HG02885 (cell line): Measurements from ENCODE around the gene EHD4.

Experiments used
- ATAC-seq: cut with Tn5 transposase; IDR thresholded peaks from one replicate; pipeline ENCODE4 v1.9.1; 2021; ENCODE audit warnings: mild to moderate bottlenecking; ENCODE audit not compliant: unreplicated experiment, poor library complexity

The EHD4 gene

DNA sequence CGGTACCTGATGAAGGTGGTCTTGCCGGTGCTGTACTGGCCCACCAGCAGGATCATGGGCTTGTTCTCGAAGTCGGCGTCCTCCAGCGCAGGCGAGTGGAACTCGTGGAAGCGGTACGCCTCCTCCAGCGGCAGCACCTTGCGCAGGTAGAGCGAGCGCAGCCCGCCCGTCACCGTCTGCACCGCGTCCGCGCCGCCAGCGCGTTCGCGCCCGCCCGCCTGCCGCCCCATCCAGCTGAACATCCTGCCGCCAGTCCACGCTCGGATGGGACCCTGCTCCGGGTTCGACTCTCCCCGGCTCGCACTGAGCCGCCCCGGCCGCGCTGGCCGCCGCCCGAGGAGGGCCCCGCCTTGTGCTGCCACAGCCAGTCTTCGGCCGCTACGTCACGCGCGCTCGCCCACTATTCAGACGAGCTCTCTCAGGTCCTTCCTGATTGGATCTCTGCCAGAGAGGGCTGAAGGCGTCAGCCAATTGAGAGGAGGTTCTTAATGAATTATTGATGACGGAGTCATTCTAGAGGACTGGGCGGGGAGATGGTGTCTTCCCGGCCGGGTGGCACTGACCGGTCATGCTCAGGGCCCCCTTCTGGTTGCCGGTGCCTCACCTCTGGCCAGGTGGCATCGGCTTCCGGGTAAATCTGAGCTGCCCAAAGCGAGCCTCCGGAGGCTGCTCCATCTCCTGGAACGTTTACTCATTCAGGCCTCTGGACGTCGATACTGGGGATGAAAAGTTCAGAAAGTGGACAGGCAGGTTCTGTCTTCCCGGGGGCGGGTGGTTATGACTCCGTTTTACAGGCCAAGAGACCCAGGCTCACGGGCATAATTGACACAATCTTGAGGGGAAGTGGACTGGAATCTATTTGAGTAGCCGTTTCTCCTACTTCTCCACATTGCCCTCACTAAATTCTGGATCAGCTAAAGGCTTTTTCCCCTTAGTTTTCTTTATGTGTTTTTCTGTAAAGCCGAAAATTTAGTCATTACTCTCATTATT lies at the start of gene EHD4:
Gene EHD4 (minus strand): TSS at position 305 of the 990 bp plus-strand sequence. CDS start 63 bp downstream, at position 242.
- ATAC-seq = peak; percentile 83

DNA sequence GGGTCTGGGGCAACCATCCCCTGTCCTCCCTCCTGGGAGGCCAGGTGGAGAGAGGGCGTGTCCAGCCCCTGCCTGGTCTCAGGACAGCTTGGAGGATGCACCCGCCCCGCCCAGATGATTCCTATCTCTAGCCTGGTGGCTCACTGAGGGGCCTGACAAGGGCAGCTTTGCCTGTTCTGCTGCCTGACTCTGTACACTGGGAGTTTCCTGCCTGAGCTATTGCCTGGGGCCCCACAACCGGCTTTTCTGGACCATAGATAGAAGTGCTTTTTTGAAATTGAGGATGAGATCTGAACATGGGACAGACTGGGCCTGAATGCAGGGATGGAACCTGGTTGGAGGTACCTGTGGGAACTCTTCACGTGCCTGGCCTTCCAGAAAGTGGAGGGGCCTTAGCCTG lies 49.2 kb upstream of the EHD4 start:
- ATAC-seq = no peak

DNA sequence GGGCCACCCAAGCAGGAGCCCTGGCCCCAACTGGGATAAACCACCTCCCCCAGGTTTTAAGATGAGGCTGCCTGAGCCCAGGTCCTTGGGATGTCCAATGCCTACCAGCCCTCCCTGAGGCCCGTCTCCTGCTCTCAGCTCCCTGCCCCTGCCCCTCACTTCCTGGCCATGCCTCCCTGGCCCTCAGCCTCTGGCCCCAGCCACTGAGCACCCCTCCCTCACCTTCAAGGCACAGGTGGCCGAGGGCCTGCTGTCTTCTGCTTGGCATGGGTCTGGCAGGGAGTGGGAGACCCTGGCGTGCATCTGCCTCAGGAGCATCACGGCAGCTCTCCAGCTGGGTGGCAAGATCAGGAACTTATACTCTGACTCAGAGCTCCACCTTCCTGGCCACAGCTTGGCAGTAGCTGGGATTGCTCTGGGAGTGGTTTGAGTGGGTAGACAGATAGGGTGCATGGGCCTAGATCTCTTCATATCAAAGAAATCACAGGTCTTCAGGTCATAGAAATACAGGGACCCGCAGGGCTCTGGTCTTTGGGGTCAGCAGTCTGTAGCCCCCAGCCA lies 48.4 kb upstream of the EHD4 start, which contains the start of gene PLA2G4E:
Gene PLA2G4E (minus strand): TSS at position 330 of the 561 bp plus-strand sequence. CDS start 12 bp downstream, at position 318.
- no peak for ATAC-seq

DNA sequence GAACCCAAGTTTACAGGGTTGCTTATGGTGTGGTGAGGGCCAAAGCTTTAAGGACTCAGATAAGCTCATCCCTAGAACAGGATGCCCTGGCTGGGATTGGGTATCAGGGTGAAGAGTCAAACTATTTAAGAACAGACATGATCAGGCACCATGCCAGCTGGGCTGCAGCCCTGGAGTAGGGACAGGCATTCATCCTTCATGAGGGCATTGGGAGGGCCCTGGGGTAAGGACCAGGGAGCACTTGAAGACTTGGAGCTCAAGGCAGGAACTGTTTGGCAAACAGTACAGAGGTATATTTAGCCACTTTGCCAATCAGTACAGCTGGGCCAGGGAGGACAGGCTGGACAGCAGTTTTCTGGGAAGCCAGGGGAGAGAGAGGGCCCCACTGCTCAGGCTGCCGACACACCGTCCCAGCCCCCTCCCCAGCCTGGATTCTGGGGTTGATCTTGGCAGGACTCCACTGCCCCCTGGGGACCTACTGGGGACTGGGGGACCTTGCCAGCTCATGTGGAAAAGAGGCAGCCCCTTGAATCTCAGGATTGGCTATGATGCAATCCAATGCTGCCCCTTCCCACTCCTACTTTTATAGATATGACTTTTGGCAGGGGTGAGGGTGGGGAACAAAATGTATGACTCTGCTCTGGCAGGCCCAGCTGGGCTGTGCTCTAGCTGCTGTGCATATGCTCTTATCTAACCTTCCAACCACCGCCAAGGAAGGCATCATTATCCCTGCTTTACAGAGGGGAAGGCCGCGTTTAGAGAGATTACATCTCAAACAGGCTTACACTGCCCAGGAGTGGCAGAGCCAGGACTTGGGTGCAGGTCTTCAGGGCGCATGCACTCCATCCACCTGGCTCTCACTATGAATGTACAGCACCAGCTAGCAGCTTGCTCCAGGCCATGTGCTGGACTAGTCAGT lies 46.2 kb upstream of the EHD4 start:
- no peak for ATAC-seq

DNA sequence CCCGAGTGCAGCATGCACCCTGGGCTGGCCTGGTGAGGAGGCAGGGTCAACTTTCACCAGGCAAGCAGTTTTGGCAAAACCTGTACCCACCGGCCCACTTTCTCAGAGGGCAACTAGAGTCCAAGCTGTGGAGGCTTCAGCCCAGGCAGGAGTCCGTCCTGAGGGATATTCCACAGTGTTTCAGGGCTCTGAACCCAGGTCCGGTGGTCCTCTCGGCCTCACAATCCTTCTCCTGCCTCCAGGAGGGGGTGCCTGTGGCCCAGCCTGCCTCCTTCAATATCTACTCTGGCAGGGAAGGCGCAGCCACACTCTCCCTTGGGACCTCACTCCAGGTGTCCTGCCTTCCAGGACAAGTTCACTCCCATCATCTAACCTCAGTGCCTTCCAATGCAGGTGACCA lies 44.6 kb upstream of the EHD4 start:
- ATAC-seq = no peak

DNA sequence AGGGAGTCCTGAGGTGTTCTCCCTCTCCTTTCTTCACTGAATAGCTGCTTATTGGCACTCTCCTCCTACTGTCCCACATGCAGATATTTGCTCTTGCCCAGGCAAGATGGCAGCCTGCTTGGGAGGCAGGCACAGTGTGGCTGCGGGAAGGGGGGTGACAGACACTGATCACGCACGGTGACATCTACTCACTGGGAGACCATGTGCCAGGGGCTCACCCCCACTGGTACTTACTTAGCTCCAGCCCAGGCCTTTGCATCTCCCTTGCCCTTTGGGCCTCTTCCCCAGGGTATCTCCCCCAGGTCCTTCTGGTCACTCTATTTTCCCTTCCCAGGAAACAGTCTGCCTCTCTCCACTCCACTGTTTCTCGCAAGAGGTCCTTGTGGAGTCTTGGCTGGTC lies 42.0 kb upstream of the EHD4 start:
- ATAC-seq = no peak

DNA sequence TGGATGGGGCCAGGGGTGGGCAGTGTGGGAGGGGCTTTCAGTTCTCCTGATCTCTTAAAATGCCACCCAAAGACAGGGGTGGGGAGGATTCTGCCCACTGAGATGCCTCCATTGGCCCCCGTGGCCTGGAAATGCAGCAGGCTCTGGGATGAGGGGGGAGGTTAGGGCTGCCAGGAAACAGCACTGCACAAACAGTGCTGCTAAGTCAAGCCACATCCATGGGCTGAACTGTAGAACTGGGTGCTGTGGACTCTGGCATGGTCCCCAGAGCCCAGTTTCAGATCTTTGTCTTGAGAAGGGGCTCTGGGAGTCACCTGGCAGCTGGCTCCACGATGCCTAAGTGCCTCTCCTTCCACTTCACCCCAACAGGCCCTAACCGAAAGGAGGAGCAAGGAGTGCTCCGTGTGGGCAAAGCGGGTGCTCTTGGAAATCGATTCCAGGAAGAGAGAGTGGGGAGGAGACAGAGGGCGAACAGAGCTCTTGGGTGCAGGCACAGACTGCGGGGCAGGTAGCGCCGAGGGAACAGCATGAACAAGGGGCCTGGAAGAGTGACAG lies 40.6 kb upstream of the EHD4 start:
- ATAC-seq = no peak

DNA sequence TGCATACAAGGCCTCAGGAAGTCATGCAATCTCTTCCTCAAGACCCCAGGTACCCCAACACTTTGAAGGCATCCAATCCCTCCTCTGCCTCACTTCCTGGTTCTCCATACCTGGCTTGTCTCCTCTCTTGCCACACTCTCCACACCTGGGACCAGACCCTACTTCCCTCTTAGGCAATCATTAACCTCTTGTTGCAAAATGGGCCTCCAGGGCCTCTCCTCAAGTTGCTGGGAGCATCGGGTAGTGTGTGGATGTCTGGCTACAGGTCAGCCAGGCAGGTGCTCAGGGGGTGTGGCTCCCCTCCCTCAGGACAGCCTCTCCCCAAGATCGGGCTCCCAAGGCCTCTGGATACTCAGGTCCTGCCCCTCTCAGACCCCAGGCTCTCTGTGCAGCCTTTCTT lies 39.9 kb upstream of the EHD4 start:
- ATAC-seq = no peak

DNA sequence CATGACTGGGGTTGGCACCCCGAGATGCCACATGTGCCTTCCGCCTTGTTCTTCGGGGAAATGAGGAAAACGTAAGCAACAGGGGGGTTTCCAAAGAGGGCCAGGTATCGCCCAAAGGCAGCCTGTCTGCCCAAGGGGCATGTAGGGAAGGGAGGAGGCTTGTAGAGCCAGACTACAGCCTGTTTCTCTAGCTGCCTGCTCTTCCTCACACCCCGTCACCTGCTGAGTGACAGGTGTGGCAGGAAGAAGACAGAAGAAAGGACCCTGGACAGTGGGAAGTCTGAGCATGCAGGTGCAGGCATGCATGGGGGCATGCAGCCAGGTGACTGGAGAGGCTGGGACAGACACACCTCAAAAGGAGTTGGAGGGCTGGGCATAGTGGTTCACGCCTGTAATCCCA lies 38.7 kb upstream of the EHD4 start:
- no peak for ATAC-seq

DNA sequence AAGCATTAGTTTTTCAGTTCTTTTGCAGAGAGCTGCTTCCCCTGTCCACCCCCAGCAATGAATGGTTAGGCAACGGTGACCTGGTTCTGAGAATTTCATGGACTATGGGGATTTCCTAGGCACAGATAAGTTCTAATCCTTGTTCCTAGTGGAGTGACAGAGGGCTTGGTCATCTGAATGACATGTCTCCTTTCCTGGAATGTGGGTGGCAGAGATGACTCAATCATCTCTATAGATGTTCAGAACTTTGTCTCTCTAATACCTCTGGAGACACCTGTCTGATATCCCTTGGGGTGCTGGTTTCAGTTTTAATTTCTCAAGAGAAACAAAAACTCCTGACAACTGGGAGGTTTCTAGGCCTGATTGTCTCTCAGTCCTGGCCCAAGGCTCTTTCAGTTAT lies 38.1 kb upstream of the EHD4 start:
- ATAC-seq = peak; percentile 55

DNA sequence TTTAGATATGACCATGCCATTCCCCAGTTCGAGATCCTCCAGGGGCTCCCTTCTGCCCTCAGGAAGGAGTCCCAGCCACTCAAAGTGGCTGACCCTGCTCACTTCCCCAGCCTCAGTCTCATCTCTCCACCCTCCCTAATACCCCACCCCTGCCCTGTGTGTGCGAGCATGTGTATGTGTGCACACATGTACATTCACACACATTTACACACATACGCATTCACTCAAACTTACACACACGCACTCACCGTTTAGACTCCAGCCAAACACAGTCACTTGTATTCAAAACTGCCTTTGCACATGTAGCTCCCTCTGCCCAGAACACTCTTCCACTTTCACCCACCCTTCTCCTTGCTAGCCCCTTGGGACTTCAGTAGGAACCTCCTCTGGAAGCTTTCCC lies 37.1 kb upstream of the EHD4 start:
- ATAC-seq = no peak

DNA sequence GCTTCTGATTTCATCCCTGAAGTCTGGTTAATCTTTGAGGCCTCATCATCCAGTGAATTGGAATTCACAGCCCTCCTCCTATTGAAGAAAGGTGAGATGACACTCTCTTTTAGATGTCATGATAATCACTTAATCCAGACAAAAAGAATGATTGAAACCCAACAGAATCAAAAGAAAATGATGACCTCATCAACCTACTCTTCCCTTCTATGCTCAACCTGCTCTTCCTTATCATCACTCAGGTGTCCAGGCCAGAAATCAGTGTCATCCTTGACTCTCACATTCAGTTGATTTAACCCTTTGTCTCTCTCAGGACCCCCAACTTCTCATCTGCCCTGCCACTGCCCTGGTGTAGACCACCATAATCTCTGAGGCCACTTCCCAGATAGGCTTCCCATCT lies 36.7 kb upstream of the EHD4 start:
- no peak for ATAC-seq

DNA sequence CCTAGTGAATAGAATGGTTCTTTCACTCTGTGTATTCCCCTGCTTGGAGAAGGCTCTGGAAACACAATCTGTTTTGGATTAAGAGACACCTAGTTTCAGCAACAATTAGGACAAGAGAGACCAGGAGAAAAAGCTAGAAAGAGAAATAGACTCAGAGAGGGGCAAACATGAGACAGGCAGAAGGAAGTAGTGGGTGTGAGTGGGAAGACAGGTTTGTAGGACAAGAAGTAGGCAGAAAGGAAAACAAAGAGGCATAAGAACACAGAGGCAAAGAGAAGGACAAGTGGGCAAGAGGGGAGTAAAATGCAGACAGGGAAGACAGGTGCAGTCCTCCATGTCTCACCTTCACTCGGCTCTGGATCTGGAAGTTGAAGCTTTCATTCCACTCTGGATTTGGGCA lies 35.0 kb upstream of the EHD4 start:
- ATAC-seq = no peak

DNA sequence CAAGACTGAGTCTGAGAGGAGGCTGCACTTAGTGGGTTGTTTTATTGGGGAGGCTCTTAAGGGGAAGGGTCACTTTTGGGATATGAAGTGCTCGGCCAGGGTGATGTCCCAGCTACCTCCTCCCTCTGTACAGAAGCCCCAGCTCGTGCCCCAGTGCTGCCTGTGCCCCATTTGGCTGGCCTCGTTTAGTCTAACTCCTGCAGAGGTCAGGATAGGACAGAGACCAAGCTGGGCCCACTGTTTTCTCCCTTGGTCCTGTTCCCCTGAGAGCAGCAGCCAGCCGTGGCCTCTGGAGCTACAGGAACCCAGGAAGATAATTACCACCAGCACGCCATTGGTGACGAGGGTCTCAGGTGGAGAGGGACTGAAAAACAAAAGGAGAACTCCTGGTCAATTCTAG lies 30.0 kb upstream of the EHD4 start:
- no peak for ATAC-seq

DNA sequence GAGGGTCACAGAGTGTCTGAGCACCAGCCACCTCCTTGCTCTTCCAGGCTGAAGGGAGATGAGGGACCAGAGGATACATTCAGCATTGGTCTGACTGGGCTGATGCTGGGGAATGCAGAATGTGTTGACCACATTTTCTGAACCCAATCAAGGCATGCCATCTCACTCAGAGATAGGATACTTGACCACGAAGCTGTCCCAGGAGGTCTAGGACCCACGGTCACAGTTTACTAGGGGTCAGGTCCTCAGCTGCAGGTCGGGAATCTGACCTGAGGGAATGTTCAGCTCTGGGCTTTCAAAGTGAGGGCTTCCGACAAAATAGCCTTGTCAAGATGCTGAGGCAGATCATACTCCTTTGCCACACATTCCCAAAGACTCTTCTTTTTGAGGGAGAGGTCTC lies 28.9 kb upstream of the EHD4 start:
- ATAC-seq = no peak

DNA sequence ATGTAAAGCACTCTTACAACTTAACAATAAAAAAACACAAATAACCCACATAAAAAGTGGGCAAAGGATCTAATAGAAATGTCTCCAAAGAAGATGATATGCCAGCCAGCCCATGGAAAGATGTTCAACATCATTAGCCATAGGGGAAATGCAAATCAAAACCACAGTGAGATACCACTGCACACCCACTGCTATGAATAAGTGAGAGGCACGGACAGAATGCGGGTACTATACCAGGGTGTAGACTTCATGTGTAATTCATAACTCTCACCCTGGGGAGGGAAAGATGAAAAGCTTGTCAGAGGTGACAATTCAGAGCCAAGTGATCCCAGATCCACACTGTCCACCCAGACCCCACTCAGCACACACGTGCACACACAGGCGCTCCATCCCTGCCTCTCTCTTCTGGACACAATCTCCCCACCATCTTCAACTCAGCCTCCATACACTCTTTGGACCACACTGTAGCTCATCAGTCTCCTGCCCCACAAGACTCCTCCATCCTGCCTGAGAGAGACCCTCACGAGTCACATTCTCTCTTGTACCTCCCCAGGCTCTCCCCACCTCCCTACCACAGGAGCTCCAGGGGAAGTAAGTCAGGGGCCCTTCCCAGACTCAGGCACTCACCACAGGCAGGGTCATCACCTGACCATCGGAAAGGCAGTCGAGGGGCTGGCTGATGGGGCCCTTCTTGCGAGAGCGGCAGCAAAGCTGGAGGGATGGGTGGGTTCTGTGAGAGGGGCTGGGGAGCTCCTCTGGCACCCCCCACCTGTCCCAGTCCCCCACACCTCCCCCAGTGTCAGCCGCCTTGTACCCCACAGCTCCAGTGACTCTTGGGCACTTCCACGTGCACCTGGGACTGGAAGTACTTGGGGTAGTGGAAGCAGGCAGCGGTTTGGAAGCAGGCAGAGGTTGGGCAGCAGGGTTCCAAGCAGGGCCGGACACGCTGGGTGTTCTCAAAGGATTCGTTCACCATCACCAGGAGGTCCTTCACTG lies 27.2 kb upstream of the EHD4 start:
- no peak for ATAC-seq

DNA sequence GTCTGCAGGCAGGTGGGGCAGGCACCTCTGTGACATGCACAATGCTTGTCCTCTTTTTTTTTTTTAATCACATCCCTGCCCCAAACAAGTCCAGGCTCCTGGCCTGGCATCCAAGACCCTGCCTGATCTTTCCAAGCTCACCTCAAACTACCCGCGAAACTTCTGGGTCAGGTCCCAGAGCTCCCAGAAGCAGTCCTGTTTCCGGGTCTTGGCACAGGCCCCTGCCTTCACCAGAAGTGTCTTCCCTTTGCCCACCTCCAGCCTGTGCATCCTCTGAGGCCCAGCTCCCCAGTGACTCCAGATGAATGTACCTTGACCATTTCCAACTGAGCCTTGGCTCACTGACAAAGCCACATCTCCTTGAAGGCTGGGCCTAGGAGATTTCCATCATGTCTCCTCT lies 25.5 kb upstream of the EHD4 start:
- ATAC-seq = no peak

DNA sequence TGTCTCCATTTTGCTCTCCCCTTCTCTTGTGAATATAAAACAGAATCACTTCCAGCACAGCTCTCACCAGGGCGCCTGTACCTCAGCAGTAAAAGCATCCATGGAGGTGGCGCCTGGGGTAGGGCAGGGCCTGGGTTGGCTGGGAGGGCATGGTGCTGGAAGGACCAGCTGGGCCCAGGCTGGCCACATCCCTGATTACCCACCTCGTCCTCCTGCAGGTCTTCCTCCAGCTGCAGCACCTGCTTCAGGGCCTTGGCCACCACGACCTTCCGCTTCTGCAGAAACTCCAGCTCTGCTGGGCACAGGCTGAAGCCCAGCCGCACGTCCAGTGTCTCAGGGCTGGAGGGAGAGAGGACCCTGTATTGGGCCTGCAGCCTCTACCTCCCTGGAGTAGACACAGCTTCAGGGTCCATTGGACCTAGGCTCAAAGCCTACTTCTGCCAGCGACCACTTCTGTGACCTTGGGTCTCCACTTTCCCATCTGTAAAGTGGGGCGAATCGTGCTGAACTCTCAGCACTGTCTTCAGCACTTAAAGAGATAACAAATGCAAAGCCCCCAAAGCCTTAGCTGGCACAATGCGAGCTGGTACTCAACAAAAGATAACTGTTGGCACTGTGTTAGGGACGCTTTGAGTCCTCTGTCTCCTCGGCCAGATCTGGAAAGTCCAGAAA lies 24.7 kb upstream of the EHD4 start:
- ATAC-seq = no peak

DNA sequence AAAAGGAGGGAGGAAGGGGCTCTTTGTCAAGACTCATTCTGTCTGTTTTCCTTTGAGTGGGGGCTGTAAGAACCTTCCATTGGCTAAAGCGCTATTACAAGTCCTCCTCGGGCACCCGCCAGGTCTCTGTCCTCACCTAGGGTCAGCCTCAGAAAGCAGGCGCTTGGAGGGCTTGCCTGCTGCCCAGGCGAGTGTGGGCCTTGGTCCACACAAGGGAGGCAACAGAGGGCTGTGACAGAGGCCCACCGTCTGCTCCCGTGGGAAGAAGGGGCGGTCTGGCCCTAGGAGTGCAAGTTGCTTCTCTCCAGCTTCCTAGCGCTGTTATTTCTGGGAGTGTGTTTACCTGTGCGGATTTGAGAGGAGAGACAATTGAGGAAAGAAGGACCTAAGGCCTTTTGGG lies 24.0 kb upstream of the EHD4 start:
- no peak for ATAC-seq
